GM12874 (cell line): ENCODE data around the gene PCBD1.

Experiments used
- CTCF ChIP-seq: IDR thresholded peaks from 2 replicates; pipeline ENCODE4 v1.5.1; 2011; ENCODE audit warnings: low read depth, mild to moderate bottlenecking, control low read depth, low read length, moderate library complexity; ENCODE audit not compliant: insufficient read depth

PCBD1 gene

DNA sequence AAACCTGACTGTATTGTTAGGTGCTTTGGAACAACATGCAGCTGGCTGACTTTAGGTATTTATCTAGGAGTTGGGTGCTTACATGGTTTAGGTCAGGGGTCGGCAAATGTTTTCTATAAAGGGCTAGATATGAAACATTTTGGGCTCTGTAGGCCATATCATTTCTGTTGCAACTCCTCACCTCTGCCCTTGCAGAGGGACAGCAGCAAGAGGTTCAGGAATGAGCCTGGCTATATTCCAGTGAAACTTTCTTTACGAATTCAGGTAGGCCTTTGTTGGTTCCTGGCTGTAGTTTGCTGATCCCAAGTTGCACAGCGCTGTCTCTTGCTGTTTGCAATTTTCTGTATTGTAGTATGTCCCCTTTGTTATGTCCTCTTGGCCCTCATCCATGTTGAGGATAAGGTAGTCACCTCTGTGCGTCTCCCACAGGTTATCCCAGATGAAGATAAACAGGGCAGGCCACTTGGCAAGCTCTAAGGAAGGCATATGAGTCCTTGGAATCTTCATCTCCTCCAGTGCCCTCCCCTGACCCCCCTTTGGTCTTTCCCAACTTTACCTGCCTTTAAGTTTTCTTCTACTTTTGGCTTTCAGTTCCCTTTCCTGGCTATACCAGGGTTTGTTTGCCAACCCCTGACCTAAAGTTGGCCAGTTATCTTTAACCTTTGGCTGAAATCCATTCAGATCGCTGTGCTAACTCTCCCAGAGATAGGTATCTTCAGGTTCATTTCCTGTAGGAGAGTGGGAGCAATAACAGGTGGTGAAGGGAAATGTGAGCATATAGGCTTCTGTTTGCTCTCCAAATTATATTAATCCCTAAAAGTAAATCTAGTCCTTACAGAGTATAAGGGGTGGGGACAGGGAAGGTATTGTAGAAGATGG, 36.5 kb downstream of the PCBD1 start:
- no peak for TF ChIP-seq CTCF

- TF ChIP-seq CTCF, result no peak
Measured at GRCh38 chr10:70850097-70850496, 38.3 kb downstream of the PCBD1 start.

GRCh38 chr10:70849582-70850016, 38.8 kb downstream of the PCBD1 start:
- no peak for TF ChIP-seq CTCF

DNA sequence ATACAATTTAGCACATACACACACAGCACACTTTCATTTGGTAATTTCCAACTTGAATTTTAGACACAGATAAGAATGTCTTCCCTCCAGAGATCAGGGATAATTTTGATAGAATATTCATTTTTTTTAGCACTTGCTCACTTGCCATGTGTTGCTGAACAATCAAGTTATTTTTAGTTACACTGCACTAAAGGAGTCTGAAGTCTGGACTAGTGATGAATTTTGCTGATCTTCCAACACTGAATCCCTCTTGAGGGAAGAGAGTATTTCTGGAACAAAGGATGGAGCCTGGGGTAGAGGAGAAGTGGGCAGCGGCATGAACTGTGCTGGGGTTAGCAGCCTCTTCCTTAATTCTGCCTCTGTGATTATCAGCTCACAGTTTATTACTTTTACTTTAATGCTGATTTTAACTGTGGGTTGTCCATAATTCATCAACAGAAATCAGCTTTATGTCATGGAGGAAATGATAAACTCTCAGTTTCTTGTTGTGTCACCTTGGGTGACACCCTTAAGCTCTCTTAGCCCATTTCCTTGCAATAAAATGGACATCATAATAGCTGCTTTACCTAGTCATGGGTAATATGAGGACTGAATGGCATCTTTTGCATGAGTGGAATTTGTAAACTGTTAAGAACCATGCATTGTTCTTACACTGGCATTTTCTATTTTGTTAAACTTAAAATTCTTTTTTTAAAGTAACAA, 40.6 kb downstream of the PCBD1 start:
- no peak for TF ChIP-seq CTCF

DNA sequence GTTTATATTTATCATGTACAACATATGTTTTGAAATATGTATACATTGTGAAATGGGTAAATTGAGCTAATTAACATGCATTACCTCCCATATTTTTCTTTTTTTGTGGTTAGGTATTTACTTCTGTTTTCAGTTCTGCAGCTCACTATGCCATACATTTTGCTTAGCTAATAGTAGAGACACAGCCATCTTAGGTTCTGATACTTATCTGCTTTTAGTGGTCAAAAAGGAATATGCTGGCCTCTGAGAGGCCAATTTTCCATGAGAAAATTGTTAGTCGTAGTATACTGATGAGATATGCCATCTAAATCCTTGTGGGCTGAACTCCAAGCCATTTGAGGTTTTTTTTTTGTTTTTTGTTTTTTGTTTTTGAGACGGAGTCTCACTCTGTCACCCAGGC, 41.6 kb downstream of the PCBD1 start:
- no peak for TF ChIP-seq CTCF

GRCh38 chr10:70845816-70846215, 42.5 kb downstream of the PCBD1 start:
- TF ChIP-seq CTCF, result no peak

DNA sequence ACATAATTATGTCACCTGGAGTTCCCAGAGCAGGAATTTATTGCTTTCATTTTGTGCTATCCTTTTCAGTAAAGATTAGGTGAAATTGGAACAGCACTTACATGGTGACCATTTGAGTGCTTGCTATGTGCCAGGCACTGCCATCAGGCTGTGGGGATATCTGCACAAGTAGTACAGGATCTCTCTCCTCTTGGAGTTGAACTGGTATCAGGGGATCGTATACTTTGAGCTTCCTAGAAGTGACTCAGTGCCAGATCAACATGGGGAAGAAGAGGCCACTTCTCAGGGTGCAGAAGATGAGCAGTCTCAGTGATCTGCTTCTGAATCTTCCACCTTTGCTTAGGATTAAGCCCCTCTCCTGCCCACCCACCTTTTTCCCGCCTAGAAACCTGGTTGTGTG, 43.1 kb downstream of the PCBD1 start:
- no peak for TF ChIP-seq CTCF
